Measurements from ENCODE around the gene INTS14.

The INTS14 gene

GRCh38 chr15:65610871-65611718 is at the start of gene INTS14:
TSS of gene INTS14 (minus strand) at chr15:65611131. CDS start at chr15:65607380, 3,751 bp downstream.
- Histone ChIP-seq H3K9me3 (replicated peaks; ENCODE audit: insufficient read depth, low read length) (no peaks in the 10 kb centered on the region), H3K4me1 (ENCODE audit: low read length) (0 out of 2 replicates have a peak, but pooled peaks cover 2% of the 10 kb centered on the region), H3K4me2 (ENCODE audit: low read depth, low read length) (peak within 1 kb of the TSS; percentile 63), H3F3A (ENCODE audit: insufficient read depth, low read length) (no peaks in the 10 kb centered on the region), H3K27me3 (replicated peaks; ENCODE audit: insufficient read depth, low read length) (no peaks in the 10 kb centered on the region), H3K79me2 (ENCODE audit: low read length) (peaks cover 42% of the 10 kb centered on the region), H3K36me3 (replicated peaks; ENCODE audit: insufficient read depth, low read length) (no peaks in the 10 kb centered on the region), H2AFZ (ENCODE audit: low read length) (peak within 1 kb of the TSS; percentile 96), H3K9ac (ENCODE audit: low read length) (peak within 1 kb of the TSS; percentile 81), H3K9me2 (replicated peaks; ENCODE audit: insufficient read depth, low read length) (no peaks in the 10 kb centered on the region), H3K4me3 (ENCODE audit: low read length) (peak within 1 kb of the TSS; percentile 79), H3K27ac (ENCODE audit: low read length) (peak within 1 kb of the TSS; percentile 57; the same call in 1 of the 2 replicates), H4K20me1 (ENCODE audit: insufficient read depth, low read length) (no peaks in the 10 kb centered on the region)
- TF ChIP-seq EZH2phosphoT487 (IDR thresholded peaks at IDR 0.05; ENCODE audit: low read length) (no peak), CTCF (IDR thresholded peaks at IDR 0.05; ENCODE audit: low read length) (peak; percentile 63), EZH2 (optimal IDR thresholded peaks at IDR 0.05; ENCODE audit: low read depth, low read length) (no peak)
- DNase-seq = peak; percentile 95

- Histone ChIP-seq H3K79me2 (ENCODE audit: low read length) (no peaks in the 10 kb centered on the region), H3K9ac (ENCODE audit: low read length) (no peak overlapping the region), H3K9me2 (replicated peaks; ENCODE audit: insufficient read depth, low read length) (no peaks in the 10 kb centered on the region), H3F3A (ENCODE audit: insufficient read depth, low read length) (no peaks in the 10 kb centered on the region), H3K9me3 (replicated peaks; ENCODE audit: insufficient read depth, low read length) (no peaks in the 10 kb centered on the region), H3K27me3 (replicated peaks; ENCODE audit: insufficient read depth, low read length) (no peaks in the 10 kb centered on the region), H3K27ac (ENCODE audit: low read length) (no peak overlapping the region), H3K4me2 (ENCODE audit: low read depth, low read length) (no peak overlapping the region), H3K4me1 (ENCODE audit: low read length) (no peaks in the 10 kb centered on the region), H3K36me3 (replicated peaks; ENCODE audit: insufficient read depth, low read length) (no peaks in the 10 kb centered on the region; the same call in 1 of the 2 replicates), H2AFZ (ENCODE audit: low read length) (no peak overlapping the region), H4K20me1 (ENCODE audit: insufficient read depth, low read length) (peaks cover 3% of the 10 kb centered on the region; the same call in 1 of the 2 replicates), H3K4me3 (ENCODE audit: low read length) (no peak overlapping the region)
- DNase-seq = no peak
- no peak for TF ChIP-seq EZH2phosphoT487 (IDR thresholded peaks at IDR 0.05; ENCODE audit: low read length)
- no peak for TF ChIP-seq CTCF (IDR thresholded peaks at IDR 0.05; ENCODE audit: low read length)
- no peak for TF ChIP-seq EZH2 (optimal IDR thresholded peaks at IDR 0.05; ENCODE audit: low read depth, low read length)
Observed at GRCh38 chr15:65659502-65660052, 48.6 kb upstream of the INTS14 start.

- Histone ChIP-seq H3K9ac (ENCODE audit: low read length) (no peak overlapping the region), H3K4me3 (ENCODE audit: low read length) (no peak overlapping the region), H2AFZ (ENCODE audit: low read length) (no peak overlapping the region), H3K4me2 (ENCODE audit: low read depth, low read length) (no peak overlapping the region), H3K36me3 (replicated peaks; ENCODE audit: insufficient read depth, low read length) (no peaks in the 10 kb centered on the region; the same call in 1 of the 2 replicates), H3K9me3 (replicated peaks; ENCODE audit: insufficient read depth, low read length) (no peaks in the 10 kb centered on the region), H3K27ac (ENCODE audit: low read length) (no peak overlapping the region), H3K4me1 (ENCODE audit: low read length) (peaks cover 3% of the 10 kb centered on the region; the same call in 1 of the 2 replicates), H3F3A (ENCODE audit: insufficient read depth, low read length) (peaks cover 4% of the 10 kb centered on the region; the same call in 1 of the 2 replicates), H3K79me2 (ENCODE audit: low read length) (no peaks in the 10 kb centered on the region), H3K27me3 (replicated peaks; ENCODE audit: insufficient read depth, low read length) (no peaks in the 10 kb centered on the region), H4K20me1 (ENCODE audit: insufficient read depth, low read length) (peaks cover 9% of the 10 kb centered on the region), H3K9me2 (replicated peaks; ENCODE audit: insufficient read depth, low read length) (no peaks in the 10 kb centered on the region)
- no peak for DNase-seq
- TF ChIP-seq CTCF (IDR thresholded peaks at IDR 0.05; ENCODE audit: low read length) (no peak), EZH2phosphoT487 (IDR thresholded peaks at IDR 0.05; ENCODE audit: low read length) (no peak), EZH2 (optimal IDR thresholded peaks at IDR 0.05; ENCODE audit: low read depth, low read length) (no peak)
Observed at GRCh38 chr15:65655457-65655856, 44.5 kb upstream of the INTS14 start.
